AG20443 (cell line): ENCODE results near the gene NDE1.
"Not testable (repeated sequence)": the region's sequence is repeated elsewhere in the genome, so short reads cannot be mapped to it uniquely, and the experiment has no call there.

ENCODE experiments used
- DNase-seq: peaks from one replicate; pipeline ENCODE4 v3.0.0; 2012; ENCODE audit warnings: low spot score, mixed read lengths

Gene NDE1

DNA sequence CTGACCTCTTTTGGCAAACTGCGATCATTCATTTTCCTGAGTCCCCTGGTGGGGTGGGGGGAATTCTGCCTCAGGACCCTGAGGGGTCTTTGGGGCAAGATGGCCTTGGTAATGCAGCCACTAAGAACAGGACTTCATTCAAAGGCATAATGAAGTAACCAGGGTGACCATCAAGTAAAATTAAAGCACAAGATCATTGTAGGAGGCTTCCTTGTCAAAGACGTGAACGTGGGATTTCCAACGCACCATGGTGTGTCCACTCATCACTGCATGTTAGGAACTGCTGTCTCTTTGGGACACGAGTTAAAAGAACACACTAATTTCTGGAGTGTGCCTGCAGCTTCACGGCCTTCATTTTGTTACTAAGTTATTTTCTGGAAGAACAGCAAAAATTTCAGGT is 51.3 kb downstream of the NDE1 start:
- no peak for DNase-seq

DNA sequence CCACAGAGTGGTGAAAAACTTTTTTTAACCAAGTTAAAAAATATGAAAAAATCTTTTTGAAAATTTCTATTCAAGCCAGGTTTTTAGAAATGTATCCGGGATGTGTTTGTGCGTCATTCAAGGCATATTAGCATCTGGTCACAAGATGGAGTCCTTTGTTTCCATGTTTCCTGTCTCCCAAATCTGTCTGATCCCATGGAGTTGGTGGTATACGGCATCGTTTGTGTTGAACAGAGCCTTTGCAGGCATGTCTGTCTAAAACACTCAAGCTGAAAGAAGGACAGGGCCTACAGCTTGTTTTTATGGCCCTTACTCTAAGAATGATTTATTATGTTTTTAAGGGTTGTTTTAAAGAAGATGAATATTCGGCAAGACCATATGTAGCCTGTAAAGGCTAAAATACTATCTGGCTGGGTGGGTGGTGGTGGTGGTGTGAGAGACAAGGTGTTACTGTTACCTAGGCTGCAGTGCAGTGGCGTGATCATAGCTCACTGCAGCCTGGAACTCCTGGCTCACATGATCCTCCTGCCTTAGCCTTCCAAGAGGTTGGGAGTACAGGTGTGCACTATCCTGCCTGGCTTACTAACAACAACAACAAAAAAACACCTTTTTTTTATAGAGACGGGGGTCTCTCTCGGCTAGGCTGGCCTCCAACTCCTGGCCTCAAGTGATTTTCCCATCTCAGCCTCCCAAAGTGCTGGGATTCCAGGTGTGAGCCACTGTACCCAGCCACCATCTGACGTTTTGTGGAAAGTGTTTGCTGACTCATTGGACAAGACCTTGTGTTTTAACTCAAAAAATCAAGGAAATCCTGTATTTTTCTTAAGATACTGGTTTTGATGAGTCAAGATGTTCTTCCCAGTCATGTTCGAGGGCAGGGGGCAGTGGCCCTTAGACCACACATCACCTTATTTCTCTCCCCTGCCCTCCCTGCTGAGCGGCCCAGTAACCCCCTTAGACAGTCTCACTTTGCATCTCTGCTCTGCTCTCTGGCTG is 52.2 kb downstream of the NDE1 start:
- DNase-seq, result no peak

DNA sequence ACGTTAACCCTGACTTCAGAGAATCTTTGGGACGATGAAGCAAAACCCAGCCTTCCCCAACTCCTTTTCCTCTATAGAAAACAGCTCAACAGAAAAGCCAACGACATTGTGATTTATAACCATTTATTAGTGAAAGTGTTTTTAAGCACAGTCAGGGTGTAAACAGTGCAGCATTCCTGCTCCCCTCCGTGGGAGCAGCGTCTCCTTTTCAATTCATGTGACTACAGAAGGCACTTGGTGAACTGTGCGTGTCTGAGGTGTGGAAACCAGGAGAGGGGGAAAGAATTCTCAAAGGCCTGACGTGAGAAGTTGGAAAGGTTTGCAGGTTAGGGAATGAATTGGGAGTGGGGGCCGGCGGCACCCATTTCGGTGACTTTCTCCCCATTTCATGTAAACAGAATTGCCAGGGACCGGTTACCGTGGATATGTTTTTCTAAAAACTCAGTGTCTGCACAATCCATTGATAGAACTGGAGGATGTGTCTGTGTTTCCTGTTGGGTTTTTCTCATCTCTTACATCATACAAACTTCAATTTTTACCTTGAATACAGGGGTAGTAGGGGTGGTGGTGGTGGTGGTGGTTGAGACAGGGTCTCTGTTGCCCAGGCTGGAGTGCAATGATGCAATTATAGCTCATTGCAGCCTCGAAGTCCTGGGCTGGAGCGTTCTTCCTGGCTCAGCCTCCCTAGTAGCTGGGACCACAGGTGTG is 53.1 kb downstream of the NDE1 start:
- no peak for DNase-seq

DNA sequence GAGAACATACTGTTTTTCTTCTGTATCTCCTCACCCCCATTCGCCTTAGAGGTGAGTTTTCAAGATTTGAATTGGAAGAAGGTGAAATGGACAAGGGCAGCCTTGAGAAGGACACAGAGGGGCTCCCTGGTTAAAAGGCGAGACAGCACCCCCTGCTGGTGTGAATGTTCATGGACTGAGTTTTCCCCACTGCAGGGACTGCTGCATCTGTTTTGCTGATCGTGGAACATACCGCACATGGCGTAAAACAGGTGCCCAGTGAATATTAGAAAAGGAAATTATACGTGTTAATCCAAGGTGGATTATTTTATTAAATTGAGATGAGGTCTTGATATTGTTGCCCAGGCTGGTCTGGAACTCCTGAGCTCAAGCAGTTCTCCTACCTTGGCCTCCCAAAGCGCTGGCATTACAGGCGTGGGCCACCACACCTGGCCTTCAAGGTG is 54.5 kb downstream of the NDE1 start:
- DNase-seq, result peak; percentile 90

DNA sequence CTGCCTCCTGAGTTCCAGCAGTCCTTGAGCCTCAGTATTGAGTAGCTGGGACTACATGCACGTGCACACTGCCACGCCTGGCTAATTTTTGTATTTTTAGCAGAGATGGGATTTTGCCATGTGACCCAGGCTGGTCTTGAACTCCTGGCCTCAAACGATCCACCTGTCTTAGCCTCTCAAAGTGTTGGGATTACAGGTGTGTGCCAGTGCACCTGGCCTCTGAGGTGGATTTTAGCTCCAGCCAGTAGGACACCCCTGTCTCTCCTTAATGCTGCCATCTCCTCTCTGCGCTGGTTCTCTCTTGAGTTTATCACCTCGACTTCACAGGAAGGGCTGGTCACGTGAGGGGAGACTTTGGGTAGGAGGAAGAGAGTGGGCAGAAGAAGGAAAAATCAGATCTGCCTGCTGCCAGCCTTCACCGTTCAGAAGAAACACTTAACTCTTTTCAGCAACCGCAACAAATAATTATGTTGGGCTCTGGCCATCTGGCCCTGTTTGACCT is 55.1 kb downstream of the NDE1 start:
- DNase-seq, result no peak

DNA sequence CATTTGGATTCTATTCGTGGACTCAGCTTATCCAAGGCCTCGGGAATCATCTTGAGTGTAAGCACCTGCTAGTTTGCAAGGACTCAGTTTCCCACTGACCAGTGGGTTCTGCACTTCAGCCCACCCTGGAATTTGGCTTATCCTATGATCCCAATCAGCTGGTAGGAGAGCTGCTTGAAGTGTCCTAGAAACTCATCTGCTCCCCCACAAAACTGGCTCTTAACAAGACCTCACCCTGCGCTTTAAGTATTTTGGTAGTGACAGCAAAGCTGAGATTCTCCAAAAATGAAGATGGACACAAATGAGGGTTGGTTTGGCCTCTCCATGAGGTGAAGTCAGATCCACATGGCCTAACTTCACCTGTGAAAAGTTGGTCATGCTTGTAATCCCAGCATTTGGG is 57.3 kb downstream of the NDE1 start:
- no peak for DNase-seq

DNA sequence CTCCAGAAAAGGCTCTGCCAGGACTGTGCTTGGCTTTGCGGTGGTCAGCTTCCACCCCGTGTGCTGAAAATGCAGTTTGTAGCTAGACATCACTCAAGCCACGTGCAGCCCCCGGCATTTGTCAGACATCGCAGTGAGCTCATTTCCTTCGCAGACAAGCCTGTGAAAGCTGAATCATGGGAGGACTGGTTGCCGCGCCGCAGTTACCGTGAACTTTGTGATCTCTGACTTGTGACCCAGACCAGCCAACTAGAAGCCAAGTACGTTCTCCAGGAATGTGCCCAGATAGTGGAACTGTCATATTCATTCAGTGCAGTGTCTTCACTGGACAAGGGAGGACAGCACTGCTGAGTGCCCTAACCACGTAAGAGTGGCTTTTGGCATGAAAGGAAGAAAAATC is 58.1 kb downstream of the NDE1 start:
- DNase-seq, result no peak

DNA sequence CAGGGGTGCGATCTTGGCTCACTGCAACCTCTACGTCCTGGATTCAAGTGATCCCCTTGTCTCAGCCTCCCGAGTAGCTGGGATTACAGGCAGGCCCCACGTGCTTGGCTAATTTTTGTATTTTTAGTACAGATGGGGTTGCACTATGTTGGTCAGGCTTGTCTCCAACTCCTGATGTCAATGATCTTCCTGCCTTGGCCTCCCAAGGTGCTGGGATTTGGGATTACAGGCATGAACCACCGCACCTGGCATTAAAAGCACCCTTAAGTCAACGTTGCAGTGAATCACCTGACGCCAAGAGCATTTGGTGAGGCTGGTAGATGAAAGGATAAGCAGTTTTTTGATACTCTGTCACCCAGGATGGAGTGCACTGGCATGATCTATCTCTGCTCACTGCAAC is 59.0 kb downstream of the NDE1 start:
- DNase-seq, result no peak

DNA sequence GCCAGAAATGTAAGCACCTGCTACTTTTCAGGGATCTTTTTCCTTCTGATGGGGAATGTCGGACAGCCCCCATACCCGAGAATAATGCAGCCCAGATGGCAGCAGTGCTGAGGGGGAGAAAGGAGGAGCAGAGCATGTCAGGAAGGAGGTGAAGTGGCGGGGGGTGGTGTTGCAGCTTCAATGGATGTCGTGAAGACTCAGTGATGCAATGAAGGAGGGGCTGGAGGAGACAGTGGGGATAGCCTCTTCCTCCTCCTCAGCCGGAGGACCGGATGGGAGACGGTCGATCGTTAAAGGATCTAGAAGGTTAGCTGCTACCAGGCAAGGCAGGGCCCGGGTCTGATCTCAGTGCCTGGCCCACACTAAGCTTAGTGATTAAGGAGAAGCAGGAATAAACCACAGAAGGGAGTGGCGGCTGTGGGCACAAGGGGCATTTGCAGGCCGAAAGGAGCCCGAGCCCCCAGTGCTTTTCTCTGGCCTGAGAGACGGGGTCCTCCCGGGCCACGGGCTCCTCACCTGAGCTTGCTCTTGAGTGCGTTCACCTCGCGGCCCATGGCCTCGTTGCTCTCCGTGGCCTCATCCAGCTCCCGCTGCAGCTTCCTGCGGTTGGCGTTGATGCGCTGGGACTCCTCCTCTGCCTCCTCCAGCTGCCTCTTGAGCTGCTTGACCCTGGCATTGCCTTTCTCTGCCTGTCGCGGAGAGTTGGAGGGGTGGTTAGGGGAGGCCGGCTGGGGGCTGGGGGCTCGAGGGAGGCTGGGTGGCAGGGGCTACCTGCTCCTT is 64.5 kb downstream of the NDE1 start:
- no peak for DNase-seq

DNA sequence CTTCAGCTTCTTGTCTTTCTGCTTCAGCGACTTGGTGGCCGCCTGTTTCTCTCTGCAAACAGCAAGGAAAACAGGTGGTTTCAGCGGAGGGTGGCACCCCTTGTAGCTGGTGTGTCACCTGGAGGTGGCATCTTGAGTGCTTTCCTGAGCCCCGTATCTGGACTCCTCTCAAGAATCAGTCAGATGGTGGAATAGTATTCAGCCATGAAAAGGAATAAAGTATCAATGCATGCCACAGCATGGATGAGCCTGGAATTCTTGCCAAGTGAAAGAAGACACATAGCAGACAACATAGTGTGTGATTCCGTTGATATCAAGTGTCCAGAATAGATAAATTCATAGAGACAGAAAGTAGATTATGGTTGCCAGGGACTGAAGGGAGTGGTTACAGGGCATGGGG is 65.2 kb downstream of the NDE1 start:
- DNase-seq, result no peak

DNA sequence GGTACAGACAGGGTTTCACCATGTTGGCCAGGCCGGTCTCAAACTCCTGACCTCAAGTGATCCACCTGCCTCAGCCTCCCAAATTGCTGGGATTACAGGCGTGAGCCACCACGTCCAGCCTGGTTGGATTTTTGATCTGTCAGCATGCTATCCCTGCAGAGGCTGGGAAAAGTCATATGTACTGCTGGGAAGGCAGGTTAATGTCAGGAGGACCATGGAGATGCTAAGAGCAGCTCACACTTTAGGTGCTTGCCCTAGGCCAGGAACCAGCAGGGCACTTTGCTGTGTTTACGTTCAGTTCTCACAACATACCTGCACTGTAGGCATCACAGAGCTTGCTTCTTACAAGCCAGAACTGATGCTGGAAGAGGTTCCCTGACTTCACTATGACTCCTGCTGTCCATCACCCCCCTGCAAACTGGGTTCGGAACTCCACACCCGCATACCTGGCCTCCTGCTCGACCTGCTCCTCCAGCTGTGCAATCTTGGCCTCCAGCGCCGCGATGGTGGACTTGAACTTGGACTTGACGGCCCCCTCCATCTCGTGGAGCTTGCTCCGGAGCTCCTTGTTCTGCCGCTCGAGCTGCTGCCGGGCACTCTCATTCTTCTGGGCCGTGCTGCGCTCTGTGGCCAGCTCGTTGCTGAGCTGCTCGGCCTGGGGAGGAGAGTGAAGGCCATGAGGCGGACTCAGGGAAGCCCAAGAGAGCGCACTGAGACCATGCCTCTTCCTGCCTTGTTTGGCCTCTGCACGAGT is 66.8 kb downstream of the NDE1 start:
- no peak for DNase-seq

DNA sequence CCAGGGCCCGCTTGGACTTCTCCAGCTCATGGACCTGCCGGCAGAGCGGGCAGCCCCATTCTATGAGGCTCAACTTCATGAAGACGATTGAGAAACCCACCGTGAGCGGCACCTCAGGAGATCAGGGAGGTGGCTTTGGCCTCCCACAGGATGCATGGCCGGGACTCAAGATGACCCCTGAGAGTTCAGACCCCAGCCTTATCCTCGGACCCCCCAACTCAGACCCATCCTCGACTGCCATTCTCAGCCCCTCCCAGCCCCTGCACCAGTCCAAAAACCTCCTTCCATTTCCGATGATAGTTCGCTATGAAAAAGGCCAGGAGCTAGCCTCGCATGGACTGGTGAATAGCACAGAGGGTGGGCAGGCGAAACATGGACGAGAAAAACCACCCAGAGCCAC is 71.0 kb downstream of the NDE1 start:
- DNase-seq, result no peak

DNA sequence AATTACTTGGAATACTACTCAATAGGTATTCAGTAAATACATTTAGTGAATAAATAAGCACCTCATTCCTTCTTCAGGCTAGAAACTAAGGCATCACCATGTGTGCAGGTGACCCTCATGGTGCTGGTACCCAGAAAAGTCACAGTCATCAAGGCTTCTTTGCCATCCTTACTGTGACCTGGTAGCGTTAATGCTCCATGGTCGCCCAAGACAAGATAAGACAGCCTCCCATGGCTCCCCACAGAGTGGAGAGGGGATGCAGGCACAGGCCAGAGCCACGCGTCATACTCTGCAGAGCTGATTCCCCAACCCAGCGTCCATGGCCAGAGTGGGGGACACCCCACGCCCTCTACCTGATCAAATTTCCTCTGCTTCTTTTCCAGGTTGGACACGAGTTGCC is 73.8 kb downstream of the NDE1 start:
- no peak for DNase-seq

DNA sequence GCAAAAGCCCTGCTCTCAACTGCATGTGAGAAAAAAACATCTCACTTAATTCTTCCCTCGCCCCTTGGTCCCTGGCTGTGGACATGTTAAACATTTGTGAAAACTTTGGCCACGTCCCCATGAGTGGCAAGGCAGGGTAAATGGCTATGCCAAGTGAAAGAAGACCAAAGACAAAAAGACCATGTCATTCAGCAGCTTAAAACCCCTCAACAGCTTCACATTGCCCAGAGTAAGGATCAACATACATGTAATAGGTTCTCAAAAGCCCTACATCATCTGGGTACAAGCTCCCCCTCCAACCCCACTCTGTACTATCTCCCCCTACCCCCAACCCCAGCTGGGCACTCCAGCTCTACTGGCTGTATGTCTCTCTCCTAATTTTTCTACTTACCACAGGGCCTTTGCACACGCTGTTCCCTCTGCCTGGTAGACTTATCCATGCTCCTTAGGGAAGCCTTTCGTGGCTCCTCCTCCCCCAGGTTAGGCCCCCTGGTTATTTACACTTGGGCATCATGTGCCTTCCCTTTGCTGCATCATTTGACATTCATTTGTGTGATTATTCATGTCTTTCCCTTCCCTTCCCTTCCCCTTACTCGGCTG is 75.7 kb downstream of the NDE1 start:
- no peak for DNase-seq

DNA sequence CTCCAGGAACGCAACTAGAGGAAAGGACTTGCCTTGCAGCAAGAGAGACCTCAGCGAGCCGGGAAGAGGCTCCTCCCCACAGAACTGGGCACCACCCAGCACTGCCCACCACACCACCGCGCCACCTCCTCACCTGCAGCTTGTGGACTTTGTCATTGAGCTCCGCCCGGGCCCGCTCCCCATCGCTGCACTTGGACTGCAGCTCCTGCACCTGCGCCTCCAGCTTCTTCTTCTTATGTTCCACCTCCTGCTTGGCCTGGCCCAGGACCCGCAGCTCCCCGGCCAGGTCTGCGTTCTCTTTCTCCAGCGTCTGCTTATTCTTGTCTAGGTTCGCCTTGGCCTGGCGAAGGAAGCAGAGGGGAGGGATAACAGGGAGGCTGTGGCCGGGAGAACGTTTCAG is 76.7 kb downstream of the NDE1 start:
- no peak for DNase-seq

DNA sequence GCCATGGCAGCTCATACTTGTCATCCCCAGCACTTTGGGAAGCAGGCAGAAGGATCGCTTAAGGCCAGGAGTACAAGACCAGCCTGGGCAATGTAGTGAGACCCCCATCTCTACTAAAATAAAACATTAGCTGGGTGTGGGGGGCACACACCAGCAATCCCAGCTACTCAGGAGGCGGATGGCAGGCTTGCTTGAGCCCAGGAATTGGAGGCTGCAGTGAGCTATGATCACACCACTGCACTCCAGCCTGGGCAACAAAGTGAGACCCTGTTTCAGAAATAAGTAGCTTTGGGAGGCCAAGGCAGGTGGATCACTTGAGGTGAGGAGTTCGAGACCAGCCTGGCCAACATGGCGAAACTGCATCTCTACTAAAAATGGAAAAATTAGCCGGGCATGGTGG is 77.7 kb downstream of the NDE1 start:
- DNase-seq, result not testable (repeated sequence)

DNA sequence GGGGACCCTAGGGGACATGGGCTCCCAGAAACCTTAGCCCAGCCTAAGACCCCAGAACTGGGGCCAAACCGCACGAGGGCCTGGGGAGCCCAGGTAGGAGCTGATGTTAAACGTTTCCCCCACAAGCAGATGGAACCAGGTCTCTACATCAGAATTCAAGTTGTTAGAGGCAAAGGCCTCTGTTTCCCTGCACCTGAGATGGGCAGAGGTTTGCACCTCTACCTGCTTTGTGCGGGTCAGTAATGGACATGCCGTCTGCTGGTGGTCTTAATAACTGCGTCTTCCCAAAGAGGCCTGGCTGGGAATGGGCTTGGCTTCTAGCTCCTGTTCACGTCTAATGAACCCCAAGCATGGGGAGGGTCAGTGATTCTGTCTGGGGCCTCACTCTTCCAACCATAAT is 79.1 kb downstream of the NDE1 start:
- DNase-seq, result no peak

DNA sequence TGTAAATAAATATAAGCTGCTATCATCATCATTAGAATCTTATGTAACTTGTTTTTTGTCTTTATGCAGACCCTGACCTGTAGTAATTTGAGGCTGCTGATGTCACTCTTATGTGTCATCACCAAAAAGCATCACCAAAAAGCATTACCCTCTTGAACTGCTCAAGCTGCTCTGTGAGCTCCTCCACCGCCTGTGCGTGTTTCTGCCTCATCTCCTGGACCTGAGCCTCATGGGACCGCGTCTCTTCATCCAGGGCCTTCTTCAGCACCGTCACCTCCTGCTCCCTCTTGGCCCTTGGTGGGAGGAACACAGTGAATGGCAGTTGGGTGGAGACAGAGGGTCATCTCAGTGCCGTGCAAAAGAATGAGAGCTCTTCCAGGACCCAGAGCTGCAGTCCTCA is 82.4 kb downstream of the NDE1 start:
- DNase-seq, result no peak

DNA sequence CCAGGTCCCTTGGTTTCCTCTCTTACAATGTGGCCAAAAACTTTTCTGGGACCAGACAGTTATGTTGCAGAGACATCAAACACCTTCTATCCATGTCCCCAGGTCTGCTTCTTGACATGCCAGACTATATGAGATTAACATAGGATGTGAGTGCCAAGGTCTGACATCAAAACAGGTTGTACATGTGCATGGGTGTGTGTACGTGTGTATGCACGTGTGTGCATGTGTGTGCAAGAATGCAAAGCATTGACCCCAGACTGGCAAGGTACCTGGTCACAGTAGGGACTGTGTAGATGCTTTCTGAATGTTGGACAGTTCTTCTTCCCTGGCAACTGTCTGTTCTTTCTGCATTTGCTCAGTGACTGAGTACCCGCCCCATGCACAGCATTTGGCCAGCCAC is 85.6 kb downstream of the NDE1 start:
- DNase-seq, result no peak

DNA sequence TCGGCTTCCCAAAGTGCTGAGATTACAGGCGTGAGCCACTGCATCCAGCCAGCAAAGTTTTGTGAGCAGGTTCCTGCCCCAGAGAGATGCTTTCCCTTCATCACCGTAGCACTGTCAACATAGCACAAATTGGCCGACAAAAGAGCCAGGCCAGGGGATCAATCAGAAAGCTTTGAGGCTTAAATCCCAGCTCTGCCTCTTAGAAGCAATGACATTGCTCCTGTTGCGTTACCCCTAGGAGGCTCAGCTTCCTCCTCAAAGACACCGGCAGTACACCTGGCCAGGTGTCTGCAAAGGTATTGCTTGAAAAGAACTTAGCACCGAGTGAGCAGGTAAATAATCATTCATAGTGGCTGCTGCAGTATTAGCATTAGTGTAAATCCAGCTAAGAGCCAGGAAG is 86.5 kb downstream of the NDE1 start:
- no peak for DNase-seq

DNA sequence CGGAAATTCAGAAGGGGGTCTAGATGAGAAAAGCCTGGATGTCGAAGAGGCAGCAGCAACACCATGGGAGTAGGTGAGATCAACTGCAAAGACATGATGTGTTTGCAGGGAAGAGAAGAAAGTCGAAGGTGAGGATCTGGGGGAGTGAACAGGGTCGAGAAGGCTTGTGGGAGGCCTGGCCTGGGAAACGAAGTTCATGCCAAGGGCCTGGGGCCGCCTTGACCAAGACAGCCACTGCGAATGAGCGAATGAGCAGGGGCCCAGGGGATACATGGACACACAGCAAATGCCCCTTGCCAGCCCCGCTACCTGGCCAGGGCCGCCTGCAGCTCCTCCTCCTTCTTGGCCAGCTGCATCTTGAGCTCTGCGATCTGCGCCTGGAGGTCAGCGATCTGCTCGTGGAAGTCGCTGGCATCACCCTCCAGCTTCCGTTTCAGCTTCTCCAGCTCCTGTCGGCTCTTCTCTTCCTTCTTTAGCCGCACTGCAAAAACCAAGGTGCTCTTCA is 87.1 kb downstream of the NDE1 start:
- no peak for DNase-seq
